Measurements from ENCODE around the gene LYAR.

LYAR gene

DNA sequence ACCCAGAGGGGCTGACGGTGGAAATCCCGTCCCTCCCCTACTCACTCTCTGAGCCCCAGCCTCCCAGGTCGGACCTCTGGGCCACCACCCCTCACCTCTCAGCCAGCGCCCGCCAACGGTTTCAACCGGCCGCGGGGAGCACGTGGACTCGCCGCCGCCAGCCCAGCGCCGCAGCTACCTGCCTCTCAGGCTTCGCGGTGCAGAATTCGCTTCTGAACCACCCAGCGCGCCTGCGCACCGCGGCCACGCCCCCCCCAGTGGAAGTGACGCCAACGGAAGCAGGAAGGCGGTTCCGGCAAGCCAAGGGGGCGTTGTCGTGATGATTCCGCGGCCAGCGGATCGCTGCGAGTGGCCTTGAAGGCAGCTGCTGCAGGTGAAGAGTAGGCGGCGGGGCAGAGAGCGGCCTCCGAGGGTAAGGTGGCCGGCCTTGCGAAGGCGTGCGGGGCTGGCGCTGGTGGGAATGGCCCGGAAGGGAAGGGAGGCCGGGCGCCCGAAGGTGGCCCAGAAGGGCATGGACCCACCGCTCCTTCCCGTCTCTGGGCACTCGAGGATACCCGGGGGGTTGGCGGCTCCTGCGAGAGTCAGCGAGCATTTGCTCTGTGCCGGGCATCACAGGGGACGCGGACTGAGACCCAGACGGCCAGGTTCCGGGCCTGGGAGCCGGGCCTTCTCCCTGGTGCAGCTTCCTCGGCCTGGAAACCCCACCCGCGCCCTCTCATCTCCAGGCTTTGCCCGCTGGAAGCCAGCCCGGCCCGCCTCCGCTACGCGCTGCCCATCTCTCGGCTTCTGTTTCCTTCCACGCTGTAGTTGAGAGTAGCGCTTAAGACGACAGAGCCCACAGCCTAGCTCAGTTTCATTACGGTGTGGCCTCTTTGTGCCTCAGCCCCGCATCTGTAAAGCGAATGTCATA, at the start of gene LYAR, which contains the start of gene ZBTB49:
LYAR (minus strand) TSS at position 214 of the 910 bp plus-strand sequence. CDS start 6,412 bp downstream, outside the sequence.
ZBTB49 (plus strand) TSS at position 311 of the 910 bp plus-strand sequence. CDS start 9,695 bp downstream, outside the sequence.
- DNase-seq: peak; percentile 95 to 98

DNA sequence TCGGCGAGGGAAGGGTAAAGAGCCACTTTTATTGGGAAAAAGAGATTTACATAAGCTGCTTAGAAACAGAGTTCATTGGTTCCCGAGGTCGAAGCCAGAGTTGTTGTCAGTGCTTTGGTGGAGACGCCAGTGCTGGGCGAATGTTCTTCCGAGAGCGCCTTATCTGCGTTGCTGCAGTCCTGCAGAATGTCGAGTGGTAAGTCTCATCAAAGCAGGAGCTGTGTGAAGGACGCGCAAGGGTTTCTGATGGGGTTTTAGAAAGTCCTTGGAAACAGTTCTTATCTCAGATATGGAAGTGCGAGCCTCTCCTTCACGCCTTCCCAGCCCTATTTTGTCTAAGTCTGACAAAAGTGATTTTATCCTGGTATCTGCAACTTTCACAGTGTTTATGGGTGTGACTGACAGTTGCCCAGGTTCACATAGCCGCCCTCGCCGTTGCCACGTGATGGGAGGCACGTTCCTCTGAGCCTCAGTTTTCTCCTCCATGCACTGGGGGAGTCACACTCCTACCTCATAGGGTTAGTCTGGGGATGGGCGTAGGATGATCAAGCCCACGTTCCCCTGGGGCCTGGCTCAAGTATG, 49.6 kb upstream of the LYAR start:
- DNase-seq: no peak

- no peak for DNase-seq
Observed at GRCh38 chr4:4338210-4339001, 48.5 kb upstream of the LYAR start.

DNA sequence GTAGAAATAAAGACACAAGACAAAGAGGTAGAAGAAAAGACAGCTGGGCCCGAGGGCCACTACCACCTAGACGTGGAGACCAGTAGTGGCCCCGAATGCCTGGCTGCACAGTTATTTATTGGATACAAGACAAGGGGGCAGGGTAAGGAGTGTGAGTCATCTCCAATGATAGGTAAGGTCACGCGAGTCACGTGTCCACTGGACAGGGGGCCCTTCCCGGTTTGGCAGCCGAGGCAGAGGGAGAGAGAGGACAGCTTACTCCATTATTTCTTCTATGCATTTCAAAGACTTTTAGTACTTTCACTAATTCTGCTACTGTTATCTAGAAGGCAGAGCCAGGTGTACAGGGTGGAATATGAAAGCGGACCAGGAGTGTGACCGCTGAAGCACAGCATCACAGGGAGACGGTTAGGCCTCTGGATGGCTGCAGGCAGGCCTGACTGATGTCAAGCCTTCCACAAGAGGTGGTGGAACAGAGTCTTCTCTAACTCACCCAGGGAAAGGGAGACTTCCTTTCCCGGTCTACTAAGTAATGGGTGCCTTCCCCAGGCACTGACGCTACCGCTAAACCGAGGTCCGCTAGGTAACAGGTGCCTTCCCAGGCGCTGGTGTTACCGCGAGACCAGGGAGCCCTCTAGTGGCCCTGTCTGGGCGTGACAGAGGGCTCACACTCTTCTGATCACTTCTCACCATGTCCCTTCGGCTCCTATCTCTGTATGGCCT, 45.0 kb upstream of the LYAR start:
- DNase-seq: peak; percentile 75 to 79

GRCh38 chr4:4333265-4333706, 43.3 kb upstream of the LYAR start:
- DNase-seq: no peak

GRCh38 chr4:4332529-4332928, 42.6 kb upstream of the LYAR start:
- DNase-seq: no peak

DNA sequence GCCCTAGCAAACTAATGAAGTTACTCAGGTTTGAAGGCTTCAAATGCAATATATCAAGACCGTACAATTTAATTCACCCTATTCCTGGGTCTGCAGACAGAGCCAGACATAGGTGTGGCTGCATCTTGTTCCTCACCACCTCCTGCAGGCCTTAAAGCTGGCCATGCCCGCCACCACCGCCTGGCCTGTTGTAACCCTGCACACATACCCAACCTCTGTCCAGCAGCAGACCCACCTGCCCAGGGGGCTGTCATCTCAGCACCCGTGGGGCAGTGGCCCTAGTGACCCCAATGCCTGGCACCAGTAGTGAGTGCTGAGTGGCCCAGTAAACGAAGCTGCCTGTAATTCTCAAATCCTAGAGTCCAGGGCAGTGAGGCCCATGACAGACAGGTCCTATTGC, 40.8 kb upstream of the LYAR start:
- DNase-seq: no peak

DNA sequence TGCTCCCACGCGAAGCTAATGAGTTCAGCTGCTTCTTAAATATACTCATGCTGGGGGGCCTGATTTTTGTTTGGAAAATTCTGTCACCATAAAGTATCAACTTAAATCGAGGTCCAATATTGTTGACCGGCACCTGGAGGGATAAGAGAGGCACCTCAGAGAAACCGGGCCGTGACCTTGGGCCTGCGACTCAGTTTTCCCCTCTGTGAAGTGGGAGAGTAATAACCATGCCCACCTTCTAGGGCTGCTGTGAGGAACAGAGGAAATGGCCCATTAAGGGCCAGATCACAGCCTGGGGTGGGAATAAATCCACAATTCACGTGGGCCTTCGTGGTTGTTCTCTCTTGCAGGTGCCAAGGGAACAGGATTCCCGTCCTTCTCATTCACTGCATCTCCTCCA, 39.5 kb upstream of the LYAR start:
- no peak for DNase-seq

GRCh38 chr4:4328840-4329239, 38.9 kb upstream of the LYAR start:
- DNase-seq: no peak

DNA sequence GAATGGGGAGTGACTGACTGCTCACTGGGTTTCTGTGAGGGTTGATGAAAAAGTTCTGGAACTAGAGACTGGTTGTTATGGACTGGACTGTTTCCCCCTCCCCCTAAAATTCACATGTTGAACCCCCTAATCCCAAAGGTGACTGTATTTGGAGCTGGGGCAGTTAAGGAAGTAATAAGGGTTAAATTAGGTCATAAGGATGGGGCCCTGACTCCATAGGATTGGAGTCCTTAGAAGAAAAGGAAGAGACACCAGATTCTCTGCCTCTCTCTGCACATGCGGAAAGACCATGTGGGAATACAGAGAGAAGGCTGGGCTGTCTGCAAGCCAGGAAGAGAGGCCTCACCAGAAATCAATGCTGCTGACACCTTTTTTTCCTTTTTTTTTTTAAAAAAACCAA, 38.3 kb upstream of the LYAR start:
- no peak for DNase-seq

- no peak for DNase-seq
Observed at GRCh38 chr4:4327652-4328121, 37.7 kb upstream of the LYAR start.

- DNase-seq: no peak
Observed at GRCh38 chr4:4326166-4326565, 36.2 kb upstream of the LYAR start.

- no peak for DNase-seq
Observed at GRCh38 chr4:4325321-4325720, 35.4 kb upstream of the LYAR start.

GRCh38 chr4:4323705-4324534, 34.0 kb upstream of the LYAR start:
- DNase-seq: no peak

GRCh38 chr4:4321951-4322688, 32.2 kb upstream of the LYAR start:
- no peak for DNase-seq

DNA sequence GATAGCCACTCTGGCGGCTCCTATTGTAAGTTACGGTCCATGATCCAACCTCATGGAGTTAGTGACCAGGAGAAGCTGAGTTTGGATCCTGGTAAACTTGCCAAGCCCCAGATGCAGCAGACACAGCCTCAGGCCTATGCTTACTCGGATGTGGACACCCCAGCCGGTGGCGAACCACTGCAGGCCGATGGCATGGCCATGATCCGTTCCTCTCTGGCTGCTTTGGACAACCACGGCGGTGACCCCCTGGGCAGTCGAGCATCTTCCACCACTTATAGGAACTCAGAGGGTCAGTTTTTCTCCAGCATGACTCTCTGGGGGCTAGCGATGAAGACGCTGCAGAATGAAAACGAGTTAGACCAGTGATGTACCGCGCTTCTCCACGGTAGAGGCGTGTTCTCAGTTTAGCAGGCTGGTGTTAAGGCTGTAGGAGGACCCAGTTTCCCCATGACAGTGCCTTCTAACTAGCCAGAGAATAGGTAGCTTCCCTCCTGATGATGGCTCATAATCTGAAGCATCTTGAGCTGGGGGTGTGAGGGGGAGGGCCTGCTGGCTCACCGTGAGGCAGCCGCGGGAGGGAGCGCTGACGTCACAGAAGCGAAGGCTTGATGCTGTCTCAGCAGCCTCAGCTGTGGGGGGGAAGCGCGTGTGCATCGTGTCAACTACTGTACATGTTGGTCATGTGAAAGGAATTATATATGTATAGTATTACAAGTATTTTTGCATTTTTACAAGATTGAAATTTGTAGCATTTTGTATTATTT, 31.2 kb upstream of the LYAR start:
- no peak for DNase-seq

DNA sequence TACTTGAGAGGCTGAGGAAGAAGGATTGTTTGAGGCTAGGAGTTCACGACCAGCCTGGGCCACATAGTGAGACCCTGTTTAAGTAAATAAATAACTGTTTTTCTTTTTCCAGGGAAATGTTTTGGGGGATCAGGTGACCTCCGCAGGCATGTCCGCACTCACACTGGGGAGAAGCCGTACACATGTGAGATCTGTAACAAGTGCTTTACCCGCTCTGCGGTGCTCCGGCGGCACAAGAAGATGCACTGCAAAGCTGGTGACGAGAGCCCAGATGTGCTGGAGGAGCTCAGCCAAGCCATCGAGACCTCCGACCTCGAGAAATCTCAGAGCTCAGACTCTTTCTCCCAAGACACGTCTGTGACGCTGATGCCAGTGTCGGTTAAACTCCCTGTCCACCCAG, 30.6 kb upstream of the LYAR start:
- no peak for DNase-seq

DNA sequence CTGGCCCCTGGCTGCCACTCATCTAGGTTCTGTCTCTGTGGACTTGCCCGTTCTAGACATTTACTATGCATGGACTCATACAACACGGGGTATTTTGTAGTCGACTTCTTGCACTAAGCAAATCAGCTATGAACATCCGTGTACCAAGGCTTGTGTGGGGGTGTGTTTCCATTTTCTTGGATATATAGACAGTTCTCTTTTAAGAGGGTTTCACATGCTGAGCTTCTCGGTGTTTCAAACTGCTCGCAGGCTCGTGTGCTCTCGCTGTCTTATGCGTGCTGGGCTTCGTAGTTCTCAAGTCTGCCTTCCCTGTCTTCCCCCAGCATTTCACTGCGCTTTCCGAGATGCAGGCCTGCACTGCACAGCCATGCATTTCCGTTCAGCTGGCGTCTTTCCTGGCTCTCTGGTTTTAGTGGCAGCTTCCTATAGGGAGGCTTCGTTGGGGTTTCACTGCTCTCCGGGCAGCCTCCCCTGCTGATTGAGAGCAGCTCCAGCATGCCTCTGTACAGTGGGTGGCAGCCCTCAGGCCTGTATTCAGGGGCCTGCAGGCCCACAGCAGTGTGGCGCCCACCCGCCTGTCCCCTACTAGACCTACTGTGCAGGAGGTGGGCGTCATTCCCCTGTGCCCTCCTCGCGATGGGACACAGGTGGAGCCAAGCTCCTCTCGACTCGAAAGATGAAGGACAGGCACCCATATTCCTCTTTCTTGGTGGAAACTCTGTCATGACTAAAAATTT, 27.7 kb upstream of the LYAR start:
- no peak for DNase-seq

DNA sequence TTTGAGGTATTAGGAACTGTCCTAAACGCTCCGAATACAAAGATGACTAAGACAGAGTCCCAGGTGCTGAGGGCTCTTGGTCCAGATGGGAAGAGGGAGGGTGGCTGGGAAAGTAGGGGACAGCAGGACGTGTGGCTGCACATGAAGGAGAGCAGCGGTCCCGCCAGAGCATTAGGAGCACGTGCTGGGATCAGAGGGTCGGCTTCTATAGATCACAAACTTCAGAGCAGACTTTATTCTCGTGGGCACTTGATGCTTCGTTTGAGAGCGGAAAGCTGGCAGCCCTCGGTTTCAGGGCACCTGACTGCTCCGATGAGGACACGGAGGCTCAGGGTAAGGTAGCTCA, 26.2 kb upstream of the LYAR start:
- no peak for DNase-seq

Data from CD4-positive, alpha-beta T cell treated with Interleukin-1 beta for 1 hour (primary cell).